Epithelial cell of esophagus (primary cell): ENCODE results near the gene LRPAP1.
"Not testable (repeated sequence)": the region's sequence is repeated elsewhere in the genome, so short reads cannot be mapped to it uniquely, and the experiment has no call there.

ENCODE experiments used
- DNase-seq: peaks from one replicate; pipeline ENCODE4 v3.0.0; 2010; ENCODE audit warnings: low read depth
- H3K4me3 ChIP-seq: 2 replicates; pipeline ENCODE4 v1.5.1; 2011; ENCODE audit warnings: mild to moderate bottlenecking, low read length, control low read depth
- TF ChIP-seq, protein P1 (sequence below): IDR thresholded peaks from 2 replicates; pipeline ENCODE4 v1.5.1; 2011; ENCODE audit warnings: low read depth, mild to moderate bottlenecking, low read length, control low read depth, inconsistent platforms; ENCODE audit not compliant: insufficient read depth; ENCODE audit errors: missing control alignments

The LRPAP1 gene

DNA sequence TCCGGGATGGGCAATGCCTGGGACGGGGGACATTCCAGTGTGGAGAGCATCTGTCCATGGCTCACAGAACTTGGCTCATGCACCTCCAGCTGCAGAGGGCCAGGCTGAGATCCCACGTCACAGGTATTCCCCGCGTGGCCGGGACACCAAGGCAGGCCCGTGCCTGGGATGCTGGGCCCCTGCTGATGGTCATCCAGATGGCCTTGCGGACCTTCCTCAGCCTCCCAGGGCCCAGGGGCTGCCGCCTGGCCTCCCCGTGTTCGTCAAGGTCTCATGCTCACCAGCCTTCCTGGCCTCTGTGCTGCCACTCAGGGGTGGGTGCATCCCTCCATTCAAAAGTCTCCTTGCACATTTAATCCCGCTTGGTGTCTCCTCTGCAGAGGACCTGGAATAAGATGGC, 40.9 kb upstream of the LRPAP1 start:
- no peak overlapping the region for H3K4me3 ChIP-seq
- TF ChIP-seq, protein P1, sequence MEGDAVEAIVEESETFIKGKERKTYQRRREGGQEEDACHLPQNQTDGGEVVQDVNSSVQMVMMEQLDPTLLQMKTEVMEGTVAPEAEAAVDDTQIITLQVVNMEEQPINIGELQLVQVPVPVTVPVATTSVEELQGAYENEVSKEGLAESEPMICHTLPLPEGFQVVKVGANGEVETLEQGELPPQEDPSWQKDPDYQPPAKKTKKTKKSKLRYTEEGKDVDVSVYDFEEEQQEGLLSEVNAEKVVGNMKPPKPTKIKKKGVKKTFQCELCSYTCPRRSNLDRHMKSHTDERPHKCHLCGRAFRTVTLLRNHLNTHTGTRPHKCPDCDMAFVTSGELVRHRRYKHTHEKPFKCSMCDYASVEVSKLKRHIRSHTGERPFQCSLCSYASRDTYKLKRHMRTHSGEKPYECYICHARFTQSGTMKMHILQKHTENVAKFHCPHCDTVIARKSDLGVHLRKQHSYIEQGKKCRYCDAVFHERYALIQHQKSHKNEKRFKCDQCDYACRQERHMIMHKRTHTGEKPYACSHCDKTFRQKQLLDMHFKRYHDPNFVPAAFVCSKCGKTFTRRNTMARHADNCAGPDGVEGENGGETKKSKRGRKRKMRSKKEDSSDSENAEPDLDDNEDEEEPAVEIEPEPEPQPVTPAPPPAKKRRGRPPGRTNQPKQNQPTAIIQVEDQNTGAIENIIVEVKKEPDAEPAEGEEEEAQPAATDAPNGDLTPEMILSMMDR, result no peak
- DNase-seq, result no peak

DNA sequence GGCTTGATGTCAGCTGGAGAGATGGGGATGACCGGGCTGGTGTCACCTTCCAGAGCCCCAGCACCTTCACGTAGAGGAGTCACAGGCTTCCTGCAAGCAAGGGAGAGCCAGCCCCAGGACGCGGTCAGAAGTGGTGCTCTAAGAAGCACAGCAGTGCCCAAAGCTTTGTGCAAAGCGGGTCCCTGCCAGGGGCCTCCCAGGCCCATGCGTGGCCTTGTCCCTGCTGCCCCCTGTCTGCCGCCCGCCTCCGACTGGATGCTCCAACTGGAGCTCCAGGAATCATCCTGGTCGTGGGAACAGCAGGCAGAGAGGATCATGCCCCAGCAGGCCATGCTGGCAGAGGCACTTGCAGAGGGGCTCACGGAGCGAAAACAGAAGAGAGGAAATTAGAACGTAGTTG, 40.1 kb upstream of the LRPAP1 start:
- TF ChIP-seq, protein P1, result no peak
- DNase-seq, result no peak
- no peak overlapping the region for H3K4me3 ChIP-seq

DNA sequence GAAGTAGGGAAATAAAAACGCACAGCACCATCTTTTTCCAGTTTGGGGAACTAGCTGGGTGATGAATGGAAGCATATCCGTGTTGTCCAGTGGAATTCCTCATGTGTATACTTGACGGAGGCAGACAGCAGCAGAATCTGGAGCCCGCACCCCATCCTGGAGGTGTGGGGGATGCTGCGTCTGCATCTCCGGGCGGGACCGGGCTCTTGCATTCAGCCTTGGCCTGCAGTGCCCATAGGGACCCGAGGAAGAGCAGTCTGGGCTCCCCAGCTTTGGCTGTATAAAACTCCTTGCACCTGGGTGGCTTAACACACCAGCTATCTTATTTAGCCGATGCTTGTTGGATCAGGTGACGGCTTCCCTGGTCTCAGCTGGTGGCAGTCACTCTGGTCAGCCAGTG, 39.7 kb upstream of the LRPAP1 start:
- TF ChIP-seq, protein P1, result no peak
- no peak overlapping the region for H3K4me3 ChIP-seq
- no peak for DNase-seq

DNA sequence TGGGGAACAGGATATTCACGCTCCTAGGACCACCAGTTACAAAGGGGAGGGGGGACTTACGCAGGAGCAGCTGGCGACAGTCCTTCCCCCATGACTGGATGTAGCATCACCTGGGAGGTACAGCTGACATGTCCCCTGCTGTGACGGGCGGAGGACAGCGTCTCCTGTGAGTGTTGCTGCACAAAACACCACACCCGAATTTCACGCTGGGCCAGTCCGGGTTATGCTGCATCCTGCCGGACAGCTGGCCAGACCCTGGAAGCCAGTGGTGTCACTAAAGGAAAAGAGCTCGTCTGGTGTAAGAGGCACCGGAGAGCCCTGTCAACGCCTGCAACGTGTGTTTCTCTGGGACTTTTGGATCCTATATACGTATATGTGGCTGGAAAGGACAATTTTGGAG, 38.7 kb upstream of the LRPAP1 start:
- DNase-seq, H3K4me3 ChIP-seq: not testable (repeated sequence)

DNA sequence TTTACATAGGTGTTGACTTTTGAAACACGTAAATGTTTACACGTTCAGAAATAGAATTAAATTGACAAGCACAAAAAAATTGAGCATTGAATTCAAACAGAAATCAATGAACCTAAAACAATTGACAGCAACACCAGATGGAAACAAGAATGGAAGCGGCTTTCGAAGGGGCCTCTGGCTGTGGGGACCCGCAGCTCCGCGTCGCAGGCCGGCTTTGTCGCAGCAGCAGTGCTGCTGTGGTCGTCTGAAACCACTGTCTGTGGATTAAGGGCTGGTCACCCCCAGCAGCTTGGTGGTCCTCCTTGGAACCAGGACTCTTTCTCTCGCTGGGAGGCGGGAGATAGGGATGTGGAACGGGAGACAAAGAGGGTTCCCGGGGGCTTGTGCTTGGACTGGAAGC, 37.4 kb upstream of the LRPAP1 start:
- not testable (repeated sequence) for DNase-seq, H3K4me3 ChIP-seq

DNA sequence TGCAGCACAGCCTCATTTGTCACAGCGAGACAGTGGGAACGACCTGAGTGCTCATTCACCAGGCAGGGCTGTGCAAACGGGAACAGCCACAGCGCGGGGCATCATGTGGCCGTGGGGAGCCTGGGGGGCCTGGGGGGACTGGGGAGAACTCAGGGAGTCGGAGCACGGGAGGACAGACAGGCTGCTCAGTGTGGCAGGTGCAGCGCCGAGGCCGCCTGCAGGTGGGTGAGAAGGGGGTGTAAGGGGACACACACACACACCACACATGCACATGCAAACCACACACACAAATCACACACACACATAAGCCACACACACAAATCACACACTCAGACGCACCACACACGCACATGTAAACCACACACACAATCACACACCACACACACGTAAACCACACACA, 34.5 kb upstream of the LRPAP1 start:
- not testable (repeated sequence) for DNase-seq, H3K4me3 ChIP-seq

DNA sequence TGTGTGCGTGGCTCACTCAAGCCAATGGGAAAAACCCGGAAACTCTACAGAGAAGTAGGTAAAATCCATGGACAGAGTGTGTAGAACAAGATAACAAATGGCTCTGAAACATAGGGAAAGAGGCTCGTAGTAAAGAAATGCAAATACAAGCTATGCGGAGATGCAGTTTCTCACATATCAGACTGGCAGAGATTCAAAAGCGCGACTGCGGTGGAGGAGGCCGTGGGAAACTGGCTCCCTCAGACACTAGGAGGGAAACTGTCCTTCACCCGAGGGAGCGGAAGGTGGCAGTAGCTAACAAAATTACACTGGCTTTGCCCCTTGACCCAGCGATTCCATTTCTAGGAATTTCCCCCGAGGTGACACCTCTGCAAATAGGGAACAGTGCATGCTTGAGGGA, 34.1 kb upstream of the LRPAP1 start:
- not testable (repeated sequence) for H3K4me3 ChIP-seq, DNase-seq

DNA sequence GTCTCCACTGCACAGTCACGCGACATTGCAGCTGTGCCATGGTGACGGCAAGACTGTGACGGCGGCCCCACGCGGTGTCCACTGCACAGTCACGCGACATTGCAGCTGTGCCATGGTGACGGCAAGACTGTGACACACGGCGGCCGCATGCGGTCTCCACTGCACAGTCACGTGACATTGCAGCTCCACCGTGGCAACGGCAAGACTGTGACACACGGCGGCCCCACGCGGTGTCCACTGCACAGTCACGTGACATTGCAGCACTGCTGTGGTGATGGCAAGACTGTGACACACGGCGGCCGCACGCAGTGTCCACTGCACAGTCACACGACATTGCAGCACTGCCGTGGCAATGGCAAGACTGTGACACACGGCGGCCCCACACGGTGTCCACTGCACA, 32.7 kb upstream of the LRPAP1 start:
- not testable (repeated sequence) for DNase-seq, H3K4me3 ChIP-seq

DNA sequence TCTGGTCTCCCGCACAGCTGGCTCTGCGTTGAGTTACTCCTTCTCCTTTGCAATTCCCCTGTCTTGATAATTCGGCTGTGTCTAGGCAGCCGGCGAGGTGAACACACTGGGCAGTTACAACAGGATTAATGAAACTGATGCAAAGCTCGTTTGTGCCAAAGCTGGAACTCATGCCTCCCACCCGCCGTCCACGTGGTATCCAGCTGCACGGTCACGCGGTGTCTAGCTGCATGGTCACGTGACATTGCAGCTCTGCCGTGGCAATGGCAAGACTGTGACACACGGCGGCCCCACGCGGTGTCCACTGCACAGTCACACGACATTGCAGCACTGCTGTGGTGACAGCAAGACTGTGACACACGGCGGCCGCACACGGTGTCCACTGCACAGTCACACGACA, 31.2 kb upstream of the LRPAP1 start:
- no peak overlapping the region for H3K4me3 ChIP-seq
- TF ChIP-seq, protein P1, result no peak
- no peak for DNase-seq

DNA sequence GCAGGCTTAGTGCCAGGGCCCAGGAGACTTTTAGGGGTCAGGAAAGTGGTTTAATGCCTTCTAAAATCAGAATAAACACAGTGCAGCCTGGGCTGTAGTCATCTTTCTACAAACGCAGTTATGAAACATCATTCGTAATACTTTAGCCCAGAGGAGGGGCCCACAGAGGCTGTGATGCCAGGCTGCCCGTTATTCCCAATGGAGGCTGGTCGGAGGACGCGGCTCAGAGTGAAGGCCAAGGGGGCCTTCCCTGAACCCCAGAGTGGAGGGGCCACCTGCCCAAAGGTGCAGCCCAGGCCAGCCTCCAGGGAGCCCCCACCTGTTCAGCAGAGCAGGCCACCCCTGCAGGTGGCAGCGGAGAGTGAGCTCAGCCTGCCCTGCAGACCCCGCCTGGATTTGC, 29.9 kb upstream of the LRPAP1 start:
- DNase-seq, H3K4me3 ChIP-seq: not testable (repeated sequence)

DNA sequence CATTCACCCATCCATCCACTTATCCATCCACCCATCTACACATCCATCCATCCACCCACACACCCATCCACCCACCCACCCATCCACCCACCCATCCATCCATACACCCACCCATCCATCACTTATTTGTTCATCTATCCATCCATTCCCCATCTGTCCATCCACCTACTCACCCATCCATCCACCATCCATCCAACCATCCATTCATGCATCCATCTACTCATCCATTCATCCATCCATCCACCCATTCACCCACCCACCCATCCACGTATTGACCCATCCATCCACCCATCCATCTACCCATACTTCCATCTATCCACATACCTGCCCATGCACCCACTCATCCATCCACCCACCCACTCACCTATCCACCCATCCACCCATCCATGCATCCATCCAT, 28.2 kb upstream of the LRPAP1 start:
- not testable (repeated sequence) for H3K4me3 ChIP-seq, DNase-seq

DNA sequence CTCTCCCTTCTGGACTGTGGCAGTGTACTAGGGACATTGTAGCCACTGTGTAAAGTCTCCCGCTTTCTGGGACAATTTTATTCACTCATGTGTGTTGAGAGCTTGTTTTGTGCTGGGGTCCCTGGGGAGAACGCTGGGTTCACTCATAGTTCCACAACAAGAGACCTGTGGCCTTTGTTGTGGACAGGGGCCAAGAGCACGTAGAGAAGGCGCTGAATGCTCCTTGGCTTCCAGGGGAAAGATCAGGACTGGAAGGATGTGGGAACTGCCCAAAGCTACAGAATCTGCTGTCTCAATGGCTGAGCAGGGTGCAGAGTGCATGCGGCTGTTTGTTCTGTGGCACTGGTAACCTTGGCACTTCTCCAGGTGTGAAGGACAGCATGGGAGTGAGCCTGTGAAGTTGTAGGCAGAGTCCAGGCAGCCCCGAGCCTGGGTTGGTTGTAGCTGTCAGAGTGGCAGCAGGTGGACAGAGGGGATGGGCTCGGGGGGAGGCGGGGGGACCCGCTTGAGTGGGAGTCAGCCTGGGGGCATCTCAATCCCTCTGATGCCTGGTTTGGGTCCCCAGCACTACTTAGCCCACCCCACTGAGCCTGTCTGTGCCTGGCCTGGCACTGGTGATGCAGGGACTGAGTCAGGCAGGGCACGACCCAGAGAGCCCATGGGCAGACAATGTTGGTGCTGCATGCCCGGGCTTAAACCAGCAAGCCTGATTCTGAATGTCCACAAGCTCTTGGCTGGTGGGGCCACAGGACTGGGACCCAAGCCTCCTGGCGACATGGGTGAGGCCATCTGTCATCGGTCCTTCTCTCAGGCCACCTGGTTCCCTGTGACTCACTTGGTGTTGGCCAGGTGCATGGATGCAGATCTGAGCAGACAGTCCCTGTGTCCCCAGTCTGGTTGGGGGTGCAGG, 27.4 kb upstream of the LRPAP1 start:
- not testable (repeated sequence) for H3K4me3 ChIP-seq, DNase-seq

DNA sequence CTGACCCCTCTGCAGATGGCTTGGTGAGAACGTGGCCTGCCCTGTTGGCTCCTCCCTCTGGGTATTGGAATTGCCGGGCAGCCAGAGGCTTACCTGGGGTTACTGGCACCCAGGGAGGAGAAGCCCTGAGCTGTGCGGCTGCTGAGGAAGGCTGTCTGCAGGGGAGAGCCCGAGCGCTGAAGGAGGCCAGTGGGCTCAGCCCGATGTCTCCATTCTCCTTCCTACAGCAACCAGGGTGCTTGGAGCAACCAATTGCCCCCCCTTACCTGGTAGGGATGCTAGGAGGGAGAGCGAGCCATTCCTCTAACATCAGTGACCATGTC, 26.3 kb upstream of the LRPAP1 start:
- not testable (repeated sequence) for DNase-seq, H3K4me3 ChIP-seq

DNA sequence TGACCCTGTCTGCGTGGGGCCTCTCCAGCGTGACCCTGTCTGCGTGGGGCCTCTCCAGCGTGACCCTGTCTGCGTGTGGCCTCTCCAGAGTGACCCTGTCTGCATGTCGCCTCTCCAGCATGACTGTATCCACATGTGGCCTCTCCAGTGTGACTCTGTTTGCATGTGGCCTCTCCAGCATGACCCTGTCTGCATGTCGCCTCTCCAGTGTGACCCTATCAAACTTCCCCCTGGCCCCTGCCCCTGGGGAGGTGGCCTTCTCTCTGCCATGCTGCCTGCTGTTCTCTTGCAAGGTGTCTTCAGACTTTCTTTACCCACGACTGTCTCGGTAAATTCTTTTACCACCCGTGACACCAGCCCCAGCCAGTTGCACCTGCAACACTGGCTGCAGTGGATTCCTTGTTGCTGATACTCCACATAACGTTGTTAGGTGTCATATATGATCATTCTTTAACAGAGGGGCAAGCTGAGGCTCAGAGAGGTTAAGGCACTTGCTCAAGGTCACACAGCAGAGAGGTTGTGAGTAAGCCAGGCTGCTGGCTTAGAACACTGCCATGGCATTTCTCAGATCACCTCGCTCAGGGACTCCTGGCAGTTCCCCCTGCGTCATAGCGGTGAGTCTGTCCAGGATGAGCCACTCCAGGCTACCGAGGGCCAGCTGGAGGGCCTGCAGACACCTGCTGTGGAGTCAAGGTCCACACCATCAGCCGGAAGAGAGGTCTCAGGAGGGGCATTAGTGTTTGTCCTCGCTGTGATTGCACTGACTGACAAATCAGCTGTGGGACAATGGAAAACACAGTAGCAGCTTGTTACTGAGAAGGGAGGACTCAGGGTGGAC, 25.7 kb upstream of the LRPAP1 start:
- H3K4me3 ChIP-seq, DNase-seq: not testable (repeated sequence)
